ENCODE measurements around the gene MYOM3.

MYOM3 gene

GRCh38 chr1:24111996-24112779, at the start of gene MYOM3:
TSS of gene MYOM3 (minus strand) at chr1:24112135. CDS start at chr1:24108636, 3,499 bp downstream.
- DNase-seq (ENCODE audit: low read depth): peak; percentile 70

- no peak for DNase-seq (ENCODE audit: low read depth)
Observed at GRCh38 chr1:24161270-24161669, 49.3 kb upstream of the MYOM3 start.

GRCh38 chr1:24159366-24159765, 47.4 kb upstream of the MYOM3 start:
- no peak for DNase-seq (ENCODE audit: low read depth)

GRCh38 chr1:24157918-24158481, 46.1 kb upstream of the MYOM3 start:
- no peak for DNase-seq (ENCODE audit: low read depth)

- no peak for DNase-seq (ENCODE audit: low read depth)
Observed at GRCh38 chr1:24156542-24157260, 44.8 kb upstream of the MYOM3 start.

- no peak for DNase-seq (ENCODE audit: low read depth)
Observed at GRCh38 chr1:24155011-24155782, 43.3 kb upstream of the MYOM3 start.

- DNase-seq (ENCODE audit: low read depth): no peak
Observed at GRCh38 chr1:24154215-24154614, 42.3 kb upstream of the MYOM3 start.

GRCh38 chr1:24152631-24153494, 40.9 kb upstream of the MYOM3 start:
- no peak for DNase-seq (ENCODE audit: low read depth)

- DNase-seq (ENCODE audit: low read depth): no peak
Observed at GRCh38 chr1:24151175-24151533, 39.2 kb upstream of the MYOM3 start.

- peak; percentile 69 for DNase-seq (ENCODE audit: low read depth)
Observed at GRCh38 chr1:24150234-24151174, 38.6 kb upstream of the MYOM3 start.

GRCh38 chr1:24149866-24150233, 37.9 kb upstream of the MYOM3 start:
- DNase-seq (ENCODE audit: low read depth): no peak

- DNase-seq (ENCODE audit: low read depth): no peak
Observed at GRCh38 chr1:24147816-24148215, 35.9 kb upstream of the MYOM3 start.

GRCh38 chr1:24147194-24147593, 35.3 kb upstream of the MYOM3 start:
- DNase-seq (ENCODE audit: low read depth): no peak

GRCh38 chr1:24142546-24143534, 30.9 kb upstream of the MYOM3 start, which contains the start of gene IL22RA1:
TSS of gene IL22RA1 (minus strand) at chr1:24143140. CDS start at chr1:24143082, 58 bp downstream.
- no peak for DNase-seq (ENCODE audit: low read depth)

- DNase-seq (ENCODE audit: low read depth): peak; percentile 25
Observed at GRCh38 chr1:24141311-24141997, 29.5 kb upstream of the MYOM3 start.

- DNase-seq (ENCODE audit: low read depth): no peak
Observed at GRCh38 chr1:24140741-24141181, 28.8 kb upstream of the MYOM3 start.

GRCh38 chr1:24139841-24140425, 28.0 kb upstream of the MYOM3 start:
- no peak for DNase-seq (ENCODE audit: low read depth)

- no peak for DNase-seq (ENCODE audit: low read depth)
Observed at GRCh38 chr1:24139222-24139489, 27.2 kb upstream of the MYOM3 start.

All from fibroblast of gingiva (primary cell).